ENCODE measurements around the gene FUOM.
"Not testable (repeated sequence)": the region's sequence is repeated elsewhere in the genome, so short reads cannot be mapped to it uniquely, and the experiment has no call there.

Gene FUOM

GRCh38 chr10:133327651-133328357 is 30.0 kb downstream of the FUOM start:
- no peak for DNase-seq

GRCh38 chr10:133326745-133327650 is 30.8 kb downstream of the FUOM start:
- no peak for DNase-seq

GRCh38 chr10:133326223-133326551 is 31.6 kb downstream of the FUOM start:
- no peak for DNase-seq

GRCh38 chr10:133325440-133326222 is 32.2 kb downstream of the FUOM start:
- no peak for DNase-seq

GRCh38 chr10:133324857-133325260 is 33.0 kb downstream of the FUOM start:
- DNase-seq = no peak

DNA sequence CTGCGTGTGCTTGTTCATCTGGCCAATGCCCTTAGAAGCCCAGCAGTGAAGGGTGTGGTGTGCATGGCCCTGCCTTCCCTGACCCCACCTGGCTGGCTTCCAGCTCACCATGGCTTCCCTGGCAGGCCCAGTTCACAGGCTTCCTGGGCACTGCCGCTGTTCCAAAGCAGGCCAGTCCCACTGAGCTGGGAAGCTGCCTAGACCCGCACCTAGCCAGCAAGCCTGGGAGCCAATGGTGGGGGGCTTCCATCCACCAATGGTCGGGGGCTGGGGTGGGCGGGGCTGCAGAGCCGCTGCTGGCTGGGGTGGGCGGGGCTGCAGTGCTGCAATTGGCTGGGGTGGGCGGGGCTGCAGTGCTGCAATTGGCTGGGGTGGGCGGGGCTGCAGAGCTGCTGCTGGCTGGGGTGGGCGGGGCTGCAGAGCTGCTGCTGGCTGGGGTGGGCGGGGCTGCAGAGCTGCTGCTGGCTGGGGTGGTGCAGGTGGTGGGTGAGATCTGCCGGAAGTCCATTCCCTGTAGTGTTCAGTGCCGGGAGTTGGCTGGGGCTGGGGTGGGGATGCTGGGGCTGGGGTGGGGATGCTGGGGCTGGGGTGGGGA is 33.5 kb downstream of the FUOM start:
- no peak for DNase-seq

DNA sequence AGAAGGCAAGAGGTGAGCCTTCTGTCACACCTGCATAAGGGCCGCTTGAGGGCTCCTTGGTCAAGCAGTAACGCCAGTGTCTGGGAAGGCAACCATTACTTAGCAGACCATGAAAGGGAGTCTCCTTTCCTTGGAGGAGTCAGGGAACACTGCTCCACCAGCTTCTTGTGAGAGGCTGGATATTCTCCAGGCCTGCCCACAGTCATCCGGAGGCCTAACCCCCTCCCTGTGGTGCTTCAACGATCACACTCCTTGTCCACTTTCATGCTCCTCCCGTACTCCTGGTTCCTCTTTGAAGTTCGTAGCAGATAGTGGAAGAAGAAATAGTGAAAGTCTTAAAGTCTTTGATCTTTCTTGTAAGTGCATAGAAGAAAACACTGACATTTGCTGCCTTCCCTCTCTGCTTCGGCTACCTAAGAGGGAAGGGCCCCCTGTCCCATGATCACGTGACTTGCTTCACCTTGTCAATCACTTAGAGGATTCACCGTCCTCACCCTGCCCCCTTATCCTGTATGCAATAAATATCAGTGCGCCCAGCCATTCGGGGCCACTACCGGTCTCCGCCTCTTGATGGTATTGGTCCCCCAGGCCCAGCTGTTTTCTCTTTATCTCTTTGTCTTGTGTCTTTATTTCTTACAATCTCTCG is 35.6 kb downstream of the FUOM start:
- DNase-seq = not testable (repeated sequence)

- not testable (repeated sequence) for DNase-seq
Observed at GRCh38 chr10:133320852-133321422, 36.9 kb downstream of the FUOM start.

- no peak for DNase-seq
Observed at GRCh38 chr10:133318494-133319127, 39.2 kb downstream of the FUOM start.

GRCh38 chr10:133316732-133317131 is 41.1 kb downstream of the FUOM start:
- DNase-seq = no peak

GRCh38 chr10:133316266-133316665 is 41.6 kb downstream of the FUOM start:
- DNase-seq = no peak

- DNase-seq = no peak
Observed at GRCh38 chr10:133315847-133316246, 42.0 kb downstream of the FUOM start.

GRCh38 chr10:133314911-133315310 is 42.9 kb downstream of the FUOM start:
- DNase-seq = no peak

DNA sequence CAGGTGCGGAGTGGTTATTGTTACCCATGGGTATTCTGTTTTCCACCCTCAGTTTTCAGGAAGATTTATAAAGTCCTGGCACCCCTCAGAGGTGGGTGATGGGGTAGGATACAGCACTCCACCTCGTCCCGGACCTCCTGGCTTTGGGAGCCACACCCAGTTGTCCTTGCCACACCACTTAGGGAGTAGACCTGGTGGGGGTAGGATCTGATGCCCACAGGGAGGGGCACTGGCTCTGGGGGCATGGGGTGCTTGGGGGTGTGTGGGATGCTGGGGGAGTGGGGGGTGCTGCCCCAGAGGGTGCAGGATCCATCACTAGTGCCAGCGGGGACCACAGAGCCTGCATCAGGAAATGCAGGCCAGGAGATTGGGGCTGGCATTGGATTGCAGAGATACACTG is 44.6 kb downstream of the FUOM start:
- DNase-seq = no peak

GRCh38 chr10:133312769-133313145 is 45.1 kb downstream of the FUOM start:
- no peak for DNase-seq

DNA sequence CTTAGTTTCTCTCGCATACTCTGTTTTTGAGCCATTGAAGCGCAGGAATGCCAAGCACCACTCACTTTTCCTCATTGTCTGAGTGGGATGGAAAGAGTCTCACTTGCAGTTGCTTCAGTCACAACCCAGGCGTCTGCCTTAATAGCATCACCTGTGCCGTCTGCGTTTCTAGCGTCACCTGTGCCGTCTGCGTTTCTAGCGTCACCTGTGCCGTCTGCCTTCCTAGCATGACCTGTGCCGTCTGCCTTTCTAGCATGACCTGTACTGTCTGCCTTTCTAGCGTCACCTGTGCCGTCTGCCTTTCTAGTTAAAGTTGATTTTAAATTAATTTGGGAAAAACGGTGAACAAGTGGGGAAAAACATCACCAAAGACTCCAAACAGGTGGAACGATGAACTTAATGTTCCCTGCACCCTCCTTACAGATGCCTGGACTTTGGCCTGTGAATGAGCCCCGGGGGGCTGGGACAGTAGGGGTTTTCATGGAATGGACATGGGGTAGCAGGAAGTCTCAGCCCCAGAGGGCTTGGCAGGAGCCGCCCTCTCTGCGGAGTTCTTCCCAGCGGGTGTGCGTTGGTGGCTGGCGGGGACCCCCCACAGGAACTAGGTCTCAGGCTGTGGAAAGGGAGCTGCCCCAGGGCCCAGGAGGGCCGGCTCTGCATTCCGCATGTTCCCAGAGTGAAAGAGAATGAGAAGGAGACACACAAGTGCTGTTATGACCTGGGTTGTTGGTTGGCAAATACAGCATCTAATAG is 45.6 kb downstream of the FUOM start:
- DNase-seq = no peak

DNA sequence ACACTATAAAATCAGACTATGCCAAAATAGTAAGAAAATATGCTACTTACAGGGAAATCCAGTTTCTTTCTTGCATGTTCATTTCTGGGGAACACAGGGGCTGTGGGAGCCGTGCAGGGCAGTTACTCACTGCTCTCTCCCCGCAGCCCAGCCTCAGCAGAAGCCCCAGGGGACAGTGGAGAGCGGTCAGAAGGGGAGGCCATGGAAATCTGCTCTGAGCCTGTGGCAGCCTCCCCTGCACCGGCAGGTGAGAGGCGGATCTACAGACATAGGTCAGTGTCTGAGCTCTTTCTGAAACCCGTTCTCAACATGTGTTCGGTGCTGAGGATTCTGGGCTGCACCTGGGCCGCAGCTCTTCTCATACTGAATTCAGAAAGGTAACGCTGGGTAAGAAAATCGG is 46.2 kb downstream of the FUOM start:
- no peak for DNase-seq

GRCh38 chr10:133310789-133311188 is 47.0 kb downstream of the FUOM start:
- DNase-seq = no peak

DNA sequence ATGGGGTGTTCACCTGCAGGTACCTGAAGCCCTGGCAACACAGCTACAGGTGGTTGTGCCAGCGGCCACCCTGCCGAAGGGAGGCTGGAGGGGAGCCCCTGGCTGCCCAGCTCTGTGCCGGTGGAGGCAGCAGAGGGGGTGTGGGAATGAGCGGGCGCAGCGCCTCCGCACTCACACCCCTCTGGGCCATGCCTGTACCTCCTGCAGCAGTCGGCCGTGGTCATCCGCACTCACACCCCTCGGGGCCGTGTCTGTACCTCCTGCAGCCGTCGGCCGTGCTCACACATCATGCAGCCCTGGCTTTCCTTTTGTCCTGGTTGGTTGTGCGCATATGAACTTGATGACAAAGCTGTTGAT is 47.4 kb downstream of the FUOM start:
- DNase-seq = no peak

DNA sequence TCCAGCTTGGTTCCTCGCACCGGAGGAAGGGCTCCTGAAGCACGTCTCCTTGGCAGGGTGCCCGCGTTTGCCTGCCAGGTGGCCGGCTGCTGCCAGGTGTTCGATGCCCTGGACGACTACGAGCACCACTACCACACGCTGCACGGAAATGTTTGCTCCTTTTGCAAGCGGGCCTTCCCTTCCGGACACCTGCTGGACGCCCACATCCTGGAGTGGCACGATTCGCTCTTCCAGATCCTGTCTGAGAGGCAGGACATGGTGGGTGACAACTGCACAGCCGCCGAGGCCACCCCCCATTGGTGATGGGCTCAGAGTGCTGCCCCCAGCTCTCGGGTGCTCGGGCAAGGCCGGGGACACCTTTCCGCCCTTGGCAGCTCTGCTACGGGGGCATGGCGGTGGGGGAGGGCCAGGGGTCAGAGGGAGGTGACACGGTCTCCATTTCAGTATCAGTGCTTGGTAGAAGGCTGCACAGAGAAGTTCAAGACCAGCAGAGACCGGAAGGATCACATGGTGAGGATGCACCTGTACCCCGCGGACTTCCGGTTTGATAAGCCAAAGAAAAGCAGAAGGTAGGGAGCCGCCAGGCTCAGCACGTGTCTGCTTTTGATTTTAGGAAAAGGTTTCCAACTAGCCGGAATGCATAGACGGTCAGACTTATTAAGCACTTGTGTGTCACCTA is 48.0 kb downstream of the FUOM start:
- no peak for DNase-seq

Measured in NCI-H1694 (cell line).